Choroid plexus epithelial cell (primary cell): ENCODE measurements around the gene EEF1AKMT3.

ENCODE experiments used
- DNase-seq: peaks from one replicate; pipeline ENCODE4 v3.0.0-alpha.2; 2010; ENCODE audit warnings: low read depth
- H3K4me3 ChIP-seq: 2 replicates; pipeline ENCODE4 v1.5.1; 2011; ENCODE audit warnings: low read depth, mild to moderate bottlenecking, control low read depth, low read length, moderate library complexity
- CTCF ChIP-seq: conservative IDR thresholded peaks from 2 replicates; pipeline ENCODE4 v1.5.1; 2011; ENCODE audit warnings: low read depth, mild to moderate bottlenecking, control low read depth, inconsistent platforms, low read length, moderate library complexity

The EEF1AKMT3 gene

GRCh38 chr12:57822392-57823130 lies 50.1 kb downstream of the EEF1AKMT3 start:
- no peak for DNase-seq
- no peak overlapping the region for H3K4me3 ChIP-seq
- no peak for TF ChIP-seq CTCF

- no peak overlapping the region for H3K4me3 ChIP-seq
- no peak for DNase-seq
- no peak for TF ChIP-seq CTCF
These were observed 50.9 kb downstream of the EEF1AKMT3 start for GRCh38 chr12:57823131-57823907.

GRCh38 chr12:57823908-57824640 lies 51.7 kb downstream of the EEF1AKMT3 start:
- no peak for TF ChIP-seq CTCF
- no peak overlapping the region for H3K4me3 ChIP-seq
- no peak for DNase-seq

GRCh38 chr12:57825451-57825850 lies 53.0 kb downstream of the EEF1AKMT3 start:
- TF ChIP-seq CTCF: no peak

GRCh38 chr12:57826400-57826799 lies 54.0 kb downstream of the EEF1AKMT3 start:
- no peak for TF ChIP-seq CTCF
- DNase-seq: no peak
- H3K4me3 ChIP-seq: no peak overlapping the region

More at GRCh38 chr12:57825451-57825850, 53.0 kb downstream of the EEF1AKMT3 start:
- no peak overlapping the region for H3K4me3 ChIP-seq
- no peak for DNase-seq

- no peak for TF ChIP-seq CTCF
- H3K4me3 ChIP-seq: no peak overlapping the region
- no peak for DNase-seq
These were observed 54.6 kb downstream of the EEF1AKMT3 start for GRCh38 chr12:57826966-57827365.
